Measurements from ENCODE around the gene OSTN. TPM values are rescaled to one million over a fixed set of nuclear protein-coding genes. Genes with fewer than 3 reads are reported as not detected.

The OSTN gene
- polyA plus RNA-seq, 1 of the 3 experiments (the other 2 are of a cell fraction) = 0.02 TPM

- no peaks in the 10 kb centered on the region for H3K4me1 ChIP-seq (ENCODE audit: control insufficient read depth in 1 of 2, insufficient read depth in 2 of 2, low read depth in 1 of 2, low read length in 1 of 2)
- POLR2A ChIA-PET = no interaction called here
- H3K79me2 ChIP-seq (ENCODE audit: insufficient read depth) = no peaks in the 10 kb centered on the region
- CTCF ChIA-PET = no interaction called here
- no peak for DNase-seq
- H3K4me2 ChIP-seq = no peak overlapping the region
- H2AFZ ChIP-seq (ENCODE audit: low read depth) = peak overlapping the region; percentile 57; the same call in 1 of the 2 replicates
- H3K27ac ChIP-seq (ENCODE audit: low read depth in 2 of 2, low read length in 1 of 2) = no peak overlapping the region
- no peaks in the 10 kb centered on the region for H3F3A ChIP-seq (replicated peaks; ENCODE audit: insufficient read depth)
- no peak overlapping the region for H3K4me3 ChIP-seq (ENCODE audit: low read depth in 2 of 2, low read length in 1 of 2)
- H3K9me2 ChIP-seq = no peaks in the 10 kb centered on the region
- no peaks in the 10 kb centered on the region for H3K9me3 ChIP-seq
- H4K20me1 ChIP-seq (ENCODE audit: insufficient read depth) = no peaks in the 10 kb centered on the region
- no peaks in the 10 kb centered on the region for H3K27me3 ChIP-seq (ENCODE audit: insufficient read depth)
- no peak overlapping the region for H3K9ac ChIP-seq
- no peaks in the 10 kb centered on the region for H3K36me3 ChIP-seq (replicated peaks in 1 of 2; ENCODE audit: control insufficient read depth in 1 of 2, insufficient read depth in 2 of 2, low read length in 1 of 2)
- WGBS (ENCODE audit: low lambda C conversion rate) = 30% methylated on average over 3 of the region's 3 CpGs
- TF ChIP-seq GATA2 (CRISPR knock-in tag; IDR thresholded peaks at IDR 0.05) (no peak), RCOR1 (IDR thresholded peaks at IDR 0.05; ENCODE audit: low read length) (no peak), RFX5 (IDR thresholded peaks at IDR 0.05; ENCODE audit: low read length) (no peak)
Measured at GRCh38 chr3:191263850-191264249, 64.8 kb downstream of the OSTN start.

DNA sequence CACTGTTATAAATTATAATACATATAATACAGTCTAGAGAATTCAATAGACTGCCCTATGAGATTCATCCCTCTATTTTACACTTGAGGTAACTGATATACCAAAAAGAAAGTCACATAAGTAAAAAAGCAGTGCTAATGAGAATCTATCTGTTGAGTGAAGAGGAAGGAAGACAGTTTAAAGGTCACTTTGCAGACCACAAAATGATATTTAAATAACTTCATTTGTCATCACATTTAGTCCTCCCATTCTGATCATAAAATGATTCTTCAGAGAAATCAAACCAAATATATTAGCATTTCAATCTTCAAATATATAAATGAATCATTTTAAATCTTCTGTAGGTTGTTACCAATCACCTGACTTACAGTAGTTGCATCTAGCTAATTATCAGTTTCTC lies 69.7 kb downstream of the OSTN start:
- POLR2A ChIA-PET = no interaction called here
- H3K27ac ChIP-seq (ENCODE audit: low read depth in 2 of 2, low read length in 1 of 2) = no peak overlapping the region
- H3K79me2 ChIP-seq (ENCODE audit: insufficient read depth) = no peaks in the 10 kb centered on the region
- no peak overlapping the region for H3K4me2 ChIP-seq
- H3K9me3 ChIP-seq = no peaks in the 10 kb centered on the region
- no peaks in the 10 kb centered on the region for H3K36me3 ChIP-seq (replicated peaks in 1 of 2; ENCODE audit: control insufficient read depth in 1 of 2, insufficient read depth in 2 of 2, low read length in 1 of 2)
- no peaks in the 10 kb centered on the region for H3F3A ChIP-seq (replicated peaks; ENCODE audit: insufficient read depth)
- TF ChIP-seq NRF1 (IDR thresholded peaks at IDR 0.05; ENCODE audit: low read depth, low read length) (no peak), EP300 (IDR thresholded peaks at IDR 0.05; ENCODE audit: borderline replicate concordance in 1 of 2, low read depth in 1 of 2, low read length in 1 of 2) (no peak), TCF12 (IDR thresholded peaks at IDR 0.05) (no peak), RAD21 (IDR thresholded peaks at IDR 0.05; ENCODE audit: low read length) (no peak), USF1 (IDR thresholded peaks at IDR 0.05; ENCODE audit: borderline replicate concordance, low read depth) (no peak), CTCF (IDR thresholded peaks at IDR 0.05) (no peak), NFIC (IDR thresholded peaks at IDR 0.05; ENCODE audit: borderline replicate concordance) (no peak), RXRA (IDR thresholded peaks at IDR 0.05; ENCODE audit: borderline replicate concordance, low read depth) (no peak), RFX5 (IDR thresholded peaks at IDR 0.05; ENCODE audit: low read length) (no peak), ZBTB33 (IDR thresholded peaks at IDR 0.05; ENCODE audit: borderline replicate concordance, low read depth) (no peak)
- TF ChIP-seq, protein P1, sequence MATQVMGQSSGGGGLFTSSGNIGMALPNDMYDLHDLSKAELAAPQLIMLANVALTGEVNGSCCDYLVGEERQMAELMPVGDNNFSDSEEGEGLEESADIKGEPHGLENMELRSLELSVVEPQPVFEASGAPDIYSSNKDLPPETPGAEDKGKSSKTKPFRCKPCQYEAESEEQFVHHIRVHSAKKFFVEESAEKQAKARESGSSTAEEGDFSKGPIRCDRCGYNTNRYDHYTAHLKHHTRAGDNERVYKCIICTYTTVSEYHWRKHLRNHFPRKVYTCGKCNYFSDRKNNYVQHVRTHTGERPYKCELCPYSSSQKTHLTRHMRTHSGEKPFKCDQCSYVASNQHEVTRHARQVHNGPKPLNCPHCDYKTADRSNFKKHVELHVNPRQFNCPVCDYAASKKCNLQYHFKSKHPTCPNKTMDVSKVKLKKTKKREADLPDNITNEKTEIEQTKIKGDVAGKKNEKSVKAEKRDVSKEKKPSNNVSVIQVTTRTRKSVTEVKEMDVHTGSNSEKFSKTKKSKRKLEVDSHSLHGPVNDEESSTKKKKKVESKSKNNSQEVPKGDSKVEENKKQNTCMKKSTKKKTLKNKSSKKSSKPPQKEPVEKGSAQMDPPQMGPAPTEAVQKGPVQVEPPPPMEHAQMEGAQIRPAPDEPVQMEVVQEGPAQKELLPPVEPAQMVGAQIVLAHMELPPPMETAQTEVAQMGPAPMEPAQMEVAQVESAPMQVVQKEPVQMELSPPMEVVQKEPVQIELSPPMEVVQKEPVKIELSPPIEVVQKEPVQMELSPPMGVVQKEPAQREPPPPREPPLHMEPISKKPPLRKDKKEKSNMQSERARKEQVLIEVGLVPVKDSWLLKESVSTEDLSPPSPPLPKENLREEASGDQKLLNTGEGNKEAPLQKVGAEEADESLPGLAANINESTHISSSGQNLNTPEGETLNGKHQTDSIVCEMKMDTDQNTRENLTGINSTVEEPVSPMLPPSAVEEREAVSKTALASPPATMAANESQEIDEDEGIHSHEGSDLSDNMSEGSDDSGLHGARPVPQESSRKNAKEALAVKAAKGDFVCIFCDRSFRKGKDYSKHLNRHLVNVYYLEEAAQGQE (IDR thresholded peaks at IDR 0.05; ENCODE audit: low read depth, low read length) = no peak
- H3K27me3 ChIP-seq (ENCODE audit: insufficient read depth) = no peaks in the 10 kb centered on the region; the same call in 1 of the 2 replicates
- H3K4me3 ChIP-seq (ENCODE audit: low read depth in 2 of 2, low read length in 1 of 2) = no peak overlapping the region
- H3K4me1 ChIP-seq (ENCODE audit: control insufficient read depth in 1 of 2, insufficient read depth in 2 of 2, low read depth in 1 of 2, low read length in 1 of 2) = no peaks in the 10 kb centered on the region
- no peak overlapping the region for H2AFZ ChIP-seq (ENCODE audit: low read depth)
- no peaks in the 10 kb centered on the region for H4K20me1 ChIP-seq (ENCODE audit: insufficient read depth)
- DNase-seq = no peak
- CTCF ChIA-PET = no interaction called here
- H3K9me2 ChIP-seq = no peaks in the 10 kb centered on the region
- H3K9ac ChIP-seq = no peak overlapping the region
